GM12878 (cell line): ENCODE measurements around the gene ADGRG7. TPM values are rescaled to one million over a fixed set of nuclear protein-coding genes. Genes with fewer than 3 reads are reported as not detected.

ENCODE experiments used
- ATAC-seq: fragments of 200-7000 bp; cut with Tn5 transposase; 3 replicates; pipeline ENCODE4 v1.9.1; 2020; ENCODE audit warnings: mild to moderate bottlenecking, moderate library complexity
- BruUV-seq: library from RNA; stranded (reverse); fragments of 400-500 nt; replicated peaks from 2 replicates; lab custom pipeline; 2021; lab: Mats Ljungman, UMichigan
- CTCF ChIA-PET: fragments of 300-600 bp; sonication (Branson Sonifier 250); formaldehyde crosslinking; extraction: SDS; loops from one replicate; lab custom pipeline; 2021; ENCODE audit warnings: inconsistent platforms; lab: Yijun Ruan, JAX
- POLR2A ChIA-PET: fragments of 350-600 bp; formaldehyde crosslinking; extraction: SDS; loops from one replicate; lab custom pipeline; 2021; ENCODE audit warnings: inconsistent platforms; lab: Charles Lee
- RAD21 ChIA-PET: fragments of 300-600 bp; sonication (Branson Sonifier 250); formaldehyde crosslinking; loops from one replicate; lab custom pipeline; 2023; ENCODE audit warnings: antibody characterized with exemption; ENCODE audit not compliant: unreplicated experiment; lab: Charles Lee
- SMC1A ChIA-PET: fragments of 300-600 bp; sonication (Branson Sonifier 250); formaldehyde crosslinking; loops from one replicate; lab custom pipeline; 2023; ENCODE audit not compliant: unreplicated experiment, uncharacterized antibody; lab: Charles Lee
- DNase-seq: peaks from one replicate; pipeline ENCODE4 v3.0.0-alpha.2; 2011; ENCODE audit warnings: low read depth, low spot score
- FAIRE-seq: peaks from 3 replicates; lab custom pipeline; 2011; peaks lifted over from hg19 to GRCh38; lab: Jason Lieb, UNC
- H2AFZ ChIP-seq: 2 replicates; pipeline ENCODE4 v1.6.0; 2011; ENCODE audit warnings: low read depth, low read length, control low read depth; ENCODE audit not compliant: control insufficient read depth
- H3K27ac ChIP-seq: 2 replicates; pipeline ENCODE4 v1.5.1; 2011; ENCODE audit warnings: control low read depth; ENCODE audit not compliant: control insufficient read depth, insufficient read depth
- H3K27me3 ChIP-seq, 2 experiments: replicated peaks in 1 of 2; 2 replicates each; pipeline versions ENCODE4 v1.6.0 to v1.6.1; 2011; ENCODE audit warnings: low read length in 1 of 2; ENCODE audit not compliant: control insufficient read depth in 2 of 2, insufficient read depth in 2 of 2
- H3K36me3 ChIP-seq, 2 experiments: 2 replicates each; pipeline ENCODE4 v1.5.1; 2011; ENCODE audit warnings: low read length in 1 of 2; ENCODE audit not compliant: control insufficient read depth in 2 of 2, insufficient read depth in 2 of 2
- H3K4me1 ChIP-seq: 2 replicates; pipeline ENCODE4 v1.6.1; 2011; ENCODE audit warnings: mild to moderate bottlenecking, low read length, moderate library complexity, mixed read lengths; ENCODE audit not compliant: control insufficient read depth, insufficient read depth
- H3K4me2 ChIP-seq: 2 replicates; pipeline ENCODE4 v1.6.0; 2011; ENCODE audit warnings: control low read depth; ENCODE audit not compliant: control insufficient read depth, insufficient read depth
- H3K4me3 ChIP-seq: fragments of 200-600 bp; sonication (generic); 2 replicates; pipeline ENCODE4 v1.5.1; 2016
- H3K79me2 ChIP-seq: 2 replicates; pipeline ENCODE4 v1.6.0; 2011; ENCODE audit warnings: low read length; ENCODE audit not compliant: control insufficient read depth, insufficient read depth
- H3K9ac ChIP-seq: 2 replicates; pipeline ENCODE4 v1.8.0; 2011; ENCODE audit warnings: low read length, control low read depth, mixed read lengths; ENCODE audit not compliant: control insufficient read depth, insufficient read depth
- H3K9me3 ChIP-seq: replicated peaks from 3 replicates; pipeline ENCODE4 v1.5.1; 2011; ENCODE audit warnings: mild to moderate bottlenecking, low read length; ENCODE audit not compliant: control insufficient read depth, insufficient read depth
- H4K20me1 ChIP-seq: 2 replicates; pipeline ENCODE4 v1.6.0; 2011; ENCODE audit not compliant: control insufficient read depth, insufficient read depth
- CHD2 ChIP-seq: IDR thresholded peaks from 2 replicates; pipeline ENCODE4 v1.6.1; 2011; ENCODE audit warnings: low read depth, low read length, improper control_type of control experiment, borderline replicate concordance
- CREM ChIP-seq: IDR thresholded peaks from 2 replicates; pipeline ENCODE4 v1.6.1; 2014; ENCODE audit warnings: antibody characterized with exemption, low read depth
- ETV6 ChIP-seq, 2 experiments: fragments of 450-650 bp in 1 of 2; IDR thresholded peaks in 1 of 2; conservative IDR thresholded peaks in 1 of 2; 2 replicates each; pipeline ENCODE4 v1.6.1; 2014; ENCODE audit warnings: antibody characterized with exemption in 1 of 2, borderline replicate concordance in 1 of 2, low read depth in 1 of 2, mild to moderate bottlenecking in 1 of 2, moderate library complexity in 1 of 2
- FOXM1 ChIP-seq: IDR thresholded peaks from 2 replicates; pipeline ENCODE4 v1.6.1; 2012; ENCODE audit warnings: low read depth, mild to moderate bottlenecking, inconsistent platforms, low read length, moderate library complexity
- IRF4 ChIP-seq: IDR thresholded peaks from 2 replicates; pipeline ENCODE4 v1.6.1; 2011; ENCODE audit warnings: low read depth, low read length
- KAT2A ChIP-seq: conservative IDR thresholded peaks from 2 replicates; pipeline ENCODE4 v1.6.1; 2011; ENCODE audit warnings: low read depth, low read length; ENCODE audit not compliant: control insufficient read depth
- PML ChIP-seq: IDR thresholded peaks from 2 replicates; pipeline ENCODE4 v1.6.1; 2012; ENCODE audit warnings: low read length, inconsistent platforms
- SUZ12 ChIP-seq: fragments of 200-600 bp; sonication (generic); IDR thresholded peaks from one replicate; pipeline ENCODE4 v1.6.1; 2018; ENCODE audit warnings: antibody characterized with exemption, mild to moderate bottlenecking; ENCODE audit not compliant: unreplicated experiment
- TCF3 ChIP-seq: IDR thresholded peaks from 2 replicates; pipeline ENCODE4 v1.6.1; 2012; ENCODE audit warnings: low read depth, mild to moderate bottlenecking, low read length, borderline replicate concordance; ENCODE audit not compliant: insufficient read depth
- YY1 ChIP-seq: IDR thresholded peaks from 2 replicates; pipeline ENCODE4 v1.6.1; 2011; ENCODE audit warnings: low read depth, mild to moderate bottlenecking, low read length
- ZBTB40 ChIP-seq: fragments of 450-650 bp; IDR thresholded peaks from 2 replicates; pipeline ENCODE4 v1.6.1; 2016; ENCODE audit warnings: mild to moderate bottlenecking, moderate library complexity, borderline replicate concordance
- WGBS: methylation state at CpG from one replicate; pipeline ENCODE4 v1.1.6; 2016; ENCODE audit warnings: low lambda C conversion rate; ENCODE audit not compliant: insufficient replicate concordance, insufficient coverage; ENCODE audit errors: missing lambda C conversion rate; 5-methylcytosine and 5-hydroxymethylcytosine counted together
- in situ Hi-C: fragments of 300-500 bp; cut with MboI; formaldehyde crosslinking; loops from 9 replicates; pipeline ENCODE4 v1.14.3; 2018; ENCODE audit warnings: mixed read lengths
- intact Hi-C: fragments of 100-400 bp; cut with micrococcal nuclease; formaldehyde crosslinking; loops from one replicate; pipeline ENCODE4 v1.14.2; 2022; ENCODE audit not compliant: unreplicated experiment
- polyA plus RNA-seq, 11 experiments: library from polyadenylated mRNA; depleted of rRNA in 4 of 11; unstranded in 6 of 11; stranded (reverse) in 5 of 11; fragments of >200 nt; fragmentation: Nextera tagmentation in 4 of 11; fragmentation: Illumina TruSeq in 1 of 11; extraction: Ambion mirVana in 4 of 11; extraction: Trizol in 1 of 11; gene quantifications; 1 replicate in 1 of 11; 2 replicates in 10 of 11; pipeline versions ENCODE4 v1.2.1 to v1.2.3, GENCODE V29; 2011 to 2016; ENCODE audit warnings: inconsistent platforms in 2 of 11, missing spikeins in 2 of 11, low read depth in 1 of 11
- total RNA-seq, 4 experiments: library from RNA; depleted of rRNA in 3 of 4; stranded (reverse); fragments of >200 nt in 3 of 4; fragmentation: Illumina TruSeq in 1 of 4; extraction: Trizol in 1 of 4; gene quantifications; 2 replicates each; pipeline versions ENCODE4 v1.2.1 to v1.2.3, GENCODE V29; 2013 to 2021
- TF ChIP-seq, protein P1 (sequence below): fragments of 450-650 bp; IDR thresholded peaks from 2 replicates; pipeline ENCODE4 v1.6.1; 2017; ENCODE audit warnings: low read depth, mild to moderate bottlenecking, moderate library complexity
- TF ChIP-seq, protein P2 (sequence below): fragments of 150-350 bp; IDR thresholded peaks from 2 replicates; pipeline ENCODE4 v1.6.1; 2016; ENCODE audit warnings: low read depth, low read length

Gene ADGRG7
- total and polyA plus RNA-seq, 10 of the 15 experiments (the other 5 are each of a cell fraction or from before 2014, with no cell fraction given), result 0.02 to 0.21 (median 0.14) TPM; not detected in 7

DNA sequence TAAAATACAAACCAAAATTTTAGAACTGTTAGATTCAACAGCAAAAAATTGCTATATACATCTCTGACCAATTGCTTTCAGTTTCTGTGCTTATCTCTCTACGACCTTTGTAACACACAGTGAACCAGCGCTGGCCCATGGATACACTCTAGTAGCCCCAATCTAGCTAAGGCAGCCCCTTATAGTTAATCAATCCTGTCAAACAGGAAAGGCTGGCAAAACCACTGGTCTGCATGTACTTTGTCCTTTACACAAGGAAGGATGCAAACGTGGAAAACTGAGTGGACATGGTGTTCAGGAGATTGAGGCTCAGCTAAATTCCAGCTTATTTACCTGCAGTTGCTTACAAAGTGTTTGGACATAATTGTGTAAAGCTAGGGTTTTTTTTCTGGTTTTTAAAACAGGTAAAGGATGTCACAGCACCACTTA is 25.9 kb downstream of the ADGRG7 start:
- CTCF ChIA-PET, result interaction anchor here (0.8 to 5.9 kb wide), 15 partner anchors 10 to 804 kb away, joined by 3 to 102 read pairs (median 13); partner anchors contain the start of genes LNP1 and TOMM70
- intact Hi-C loops, result loop anchor here (2.0 kb wide), 1 partner anchor 44 kb away; no protein-coding TSS in a partner anchor
- H3K79me2 ChIP-seq, result no peaks in the 10 kb centered on the region
- no peak for TF ChIP-seq TCF3
- TF ChIP-seq CHD2, result no peak
- TF ChIP-seq CREM, result no peak
- TF ChIP-seq, protein P1, sequence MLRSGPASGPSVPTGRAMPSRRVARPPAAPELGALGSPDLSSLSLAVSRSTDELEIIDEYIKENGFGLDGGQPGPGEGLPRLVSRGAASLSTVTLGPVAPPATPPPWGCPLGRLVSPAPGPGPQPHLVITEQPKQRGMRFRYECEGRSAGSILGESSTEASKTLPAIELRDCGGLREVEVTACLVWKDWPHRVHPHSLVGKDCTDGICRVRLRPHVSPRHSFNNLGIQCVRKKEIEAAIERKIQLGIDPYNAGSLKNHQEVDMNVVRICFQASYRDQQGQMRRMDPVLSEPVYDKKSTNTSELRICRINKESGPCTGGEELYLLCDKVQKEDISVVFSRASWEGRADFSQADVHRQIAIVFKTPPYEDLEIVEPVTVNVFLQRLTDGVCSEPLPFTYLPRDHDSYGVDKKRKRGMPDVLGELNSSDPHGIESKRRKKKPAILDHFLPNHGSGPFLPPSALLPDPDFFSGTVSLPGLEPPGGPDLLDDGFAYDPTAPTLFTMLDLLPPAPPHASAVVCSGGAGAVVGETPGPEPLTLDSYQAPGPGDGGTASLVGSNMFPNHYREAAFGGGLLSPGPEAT, result no peak
- TF ChIP-seq YY1, result no peak
- no peak for TF ChIP-seq PML
- TF ChIP-seq IRF4, result no peak
- TF ChIP-seq ETV6 (conservative IDR thresholded peaks at IDR 0.05 in 1 of 2, IDR thresholded peaks at IDR 0.05 in 1 of 2; ENCODE audit: borderline replicate concordance in 1 of 2, low read depth in 1 of 2), result no peak
- TF ChIP-seq KAT2A, result no peak
- TF ChIP-seq FOXM1, result no peak
- TF ChIP-seq ZBTB40, result no peak
- TF ChIP-seq, protein P2, sequence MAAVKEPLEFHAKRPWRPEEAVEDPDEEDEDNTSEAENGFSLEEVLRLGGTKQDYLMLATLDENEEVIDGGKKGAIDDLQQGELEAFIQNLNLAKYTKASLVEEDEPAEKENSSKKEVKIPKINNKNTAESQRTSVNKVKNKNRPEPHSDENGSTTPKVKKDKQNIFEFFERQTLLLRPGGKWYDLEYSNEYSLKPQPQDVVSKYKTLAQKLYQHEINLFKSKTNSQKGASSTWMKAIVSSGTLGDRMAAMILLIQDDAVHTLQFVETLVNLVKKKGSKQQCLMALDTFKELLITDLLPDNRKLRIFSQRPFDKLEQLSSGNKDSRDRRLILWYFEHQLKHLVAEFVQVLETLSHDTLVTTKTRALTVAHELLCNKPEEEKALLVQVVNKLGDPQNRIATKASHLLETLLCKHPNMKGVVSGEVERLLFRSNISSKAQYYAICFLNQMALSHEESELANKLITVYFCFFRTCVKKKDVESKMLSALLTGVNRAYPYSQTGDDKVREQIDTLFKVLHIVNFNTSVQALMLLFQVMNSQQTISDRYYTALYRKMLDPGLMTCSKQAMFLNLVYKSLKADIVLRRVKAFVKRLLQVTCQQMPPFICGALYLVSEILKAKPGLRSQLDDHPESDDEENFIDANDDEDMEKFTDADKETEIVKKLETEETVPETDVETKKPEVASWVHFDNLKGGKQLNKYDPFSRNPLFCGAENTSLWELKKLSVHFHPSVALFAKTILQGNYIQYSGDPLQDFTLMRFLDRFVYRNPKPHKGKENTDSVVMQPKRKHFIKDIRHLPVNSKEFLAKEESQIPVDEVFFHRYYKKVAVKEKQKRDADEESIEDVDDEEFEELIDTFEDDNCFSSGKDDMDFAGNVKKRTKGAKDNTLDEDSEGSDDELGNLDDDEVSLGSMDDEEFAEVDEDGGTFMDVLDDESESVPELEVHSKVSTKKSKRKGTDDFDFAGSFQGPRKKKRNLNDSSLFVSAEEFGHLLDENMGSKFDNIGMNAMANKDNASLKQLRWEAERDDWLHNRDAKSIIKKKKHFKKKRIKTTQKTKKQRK, result no peak
- TF ChIP-seq SUZ12, result no peak
- RAD21 ChIA-PET, result interaction anchor here (1.0 to 5.1 kb wide), 12 partner anchors 12 to 803 kb away, joined by 4 to 134 read pairs (median 6); partner anchors contain the start of genes TBC1D23 and TMEM45A
- no peaks in the 10 kb centered on the region for H3K36me3 ChIP-seq
- FAIRE-seq (no peak), DNase-seq (no peak), ATAC-seq (peak; percentile 56)
- in situ Hi-C loops, result no loop called here
- H3K9ac ChIP-seq, result no peak overlapping the region
- no peaks in the 10 kb centered on the region; the same call in 2 of the 3 replicates for H3K9me3 ChIP-seq
- no peak overlapping the region for H3K27ac ChIP-seq
- POLR2A ChIA-PET, result interaction anchor here (1.3 to 2.8 kb wide), 3 partner anchors 32 to 173 kb away, joined by 4 to 11 read pairs (median 7); no protein-coding TSS in a partner anchor
- no peaks in the 10 kb centered on the region for H4K20me1 ChIP-seq
- H3K4me3 ChIP-seq, result no peak overlapping the region
- SMC1A ChIA-PET, result interaction anchor here (0.5 to 6.4 kb wide), 10 partner anchors 16 to 321 kb away, joined by 3 to 145 read pairs (median 10); no protein-coding TSS in a partner anchor
- 66% methylated on average over 3 of the region's 3 CpGs for WGBS
- no peaks in the 10 kb centered on the region for H3K4me1 ChIP-seq
- H3K4me2 ChIP-seq, result no peak overlapping the region
- H3K27me3 ChIP-seq, result no peaks in the 10 kb centered on the region
- H2AFZ ChIP-seq, result no peak overlapping the region
- no TSS peak for BruUV-seq
